Adrenal gland (tissue), 5 donors: ENCODE results near the gene OPCML.

Experiments
- POLR2A ChIP-seq, 2 donors: fragments of 450-650 bp; IDR thresholded peaks; one replicate each; pipeline ENCODE4 v1.6.1; 2017; ENCODE audit warnings: antibody characterized with exemption in 2 of 2, mild to moderate bottlenecking in 2 of 2, moderate library complexity in 1 of 2
- TF ChIP-seq, protein P1 (sequence below), 6 experiments: fragments of 450-650 bp in 4 of 6; fragments of 200-600 bp in 2 of 6; sonication (generic) in 1 of 6; IDR thresholded peaks; 1 replicate in 5 of 6; 2 replicates in 1 of 6; pipeline versions ENCODE4 v1.5.1 to v1.8.0; 2016 to 2021; ENCODE audit warnings: antibody characterized with exemption in 6 of 6, mild to moderate bottlenecking in 2 of 6, moderate library complexity in 1 of 6
- donor health status: DM: no; HTN: no; CAD: no.

DNA sequence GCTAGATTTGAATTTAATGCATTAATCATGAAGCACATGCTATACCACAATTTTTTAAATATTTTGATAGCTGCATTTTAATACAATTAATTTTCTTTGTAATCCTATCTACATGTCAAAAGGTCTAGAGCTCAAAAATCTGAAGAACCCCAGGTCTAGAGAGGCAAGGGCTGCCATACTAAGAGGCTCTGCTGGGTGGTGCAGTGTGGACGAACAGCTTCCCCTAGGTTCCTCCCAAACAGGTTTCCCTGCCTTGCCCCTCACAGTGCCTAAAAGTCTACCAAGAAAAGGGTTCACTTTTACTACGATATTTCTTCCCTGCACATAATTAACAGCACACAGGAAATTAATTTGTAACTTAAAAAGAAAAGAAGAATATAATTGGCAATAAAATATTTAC is 681.1 kb downstream of the OPCML start:
- TF ChIP-seq, protein P1, sequence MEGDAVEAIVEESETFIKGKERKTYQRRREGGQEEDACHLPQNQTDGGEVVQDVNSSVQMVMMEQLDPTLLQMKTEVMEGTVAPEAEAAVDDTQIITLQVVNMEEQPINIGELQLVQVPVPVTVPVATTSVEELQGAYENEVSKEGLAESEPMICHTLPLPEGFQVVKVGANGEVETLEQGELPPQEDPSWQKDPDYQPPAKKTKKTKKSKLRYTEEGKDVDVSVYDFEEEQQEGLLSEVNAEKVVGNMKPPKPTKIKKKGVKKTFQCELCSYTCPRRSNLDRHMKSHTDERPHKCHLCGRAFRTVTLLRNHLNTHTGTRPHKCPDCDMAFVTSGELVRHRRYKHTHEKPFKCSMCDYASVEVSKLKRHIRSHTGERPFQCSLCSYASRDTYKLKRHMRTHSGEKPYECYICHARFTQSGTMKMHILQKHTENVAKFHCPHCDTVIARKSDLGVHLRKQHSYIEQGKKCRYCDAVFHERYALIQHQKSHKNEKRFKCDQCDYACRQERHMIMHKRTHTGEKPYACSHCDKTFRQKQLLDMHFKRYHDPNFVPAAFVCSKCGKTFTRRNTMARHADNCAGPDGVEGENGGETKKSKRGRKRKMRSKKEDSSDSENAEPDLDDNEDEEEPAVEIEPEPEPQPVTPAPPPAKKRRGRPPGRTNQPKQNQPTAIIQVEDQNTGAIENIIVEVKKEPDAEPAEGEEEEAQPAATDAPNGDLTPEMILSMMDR (IDR thresholded peaks at IDR 0.05): no peak
- no peak for TF ChIP-seq POLR2A (IDR thresholded peaks at IDR 0.05)
